ENCODE measurements around the gene MZT2B.
"Not testable (repeated sequence)": the region's sequence is repeated elsewhere in the genome, so short reads cannot be mapped to it uniquely, and the experiment has no call there.

Gene MZT2B, protein sequence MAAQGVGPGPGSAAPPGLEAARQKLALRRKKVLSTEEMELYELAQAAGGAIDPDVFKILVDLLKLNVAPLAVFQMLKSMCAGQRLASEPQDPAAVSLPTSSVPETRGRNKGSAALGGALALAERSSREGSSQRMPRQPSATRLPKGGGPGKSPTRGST
- 45.3 to 65.6 (median 55.9) reads per million in 4 experiments for total RNA-seq

DNA sequence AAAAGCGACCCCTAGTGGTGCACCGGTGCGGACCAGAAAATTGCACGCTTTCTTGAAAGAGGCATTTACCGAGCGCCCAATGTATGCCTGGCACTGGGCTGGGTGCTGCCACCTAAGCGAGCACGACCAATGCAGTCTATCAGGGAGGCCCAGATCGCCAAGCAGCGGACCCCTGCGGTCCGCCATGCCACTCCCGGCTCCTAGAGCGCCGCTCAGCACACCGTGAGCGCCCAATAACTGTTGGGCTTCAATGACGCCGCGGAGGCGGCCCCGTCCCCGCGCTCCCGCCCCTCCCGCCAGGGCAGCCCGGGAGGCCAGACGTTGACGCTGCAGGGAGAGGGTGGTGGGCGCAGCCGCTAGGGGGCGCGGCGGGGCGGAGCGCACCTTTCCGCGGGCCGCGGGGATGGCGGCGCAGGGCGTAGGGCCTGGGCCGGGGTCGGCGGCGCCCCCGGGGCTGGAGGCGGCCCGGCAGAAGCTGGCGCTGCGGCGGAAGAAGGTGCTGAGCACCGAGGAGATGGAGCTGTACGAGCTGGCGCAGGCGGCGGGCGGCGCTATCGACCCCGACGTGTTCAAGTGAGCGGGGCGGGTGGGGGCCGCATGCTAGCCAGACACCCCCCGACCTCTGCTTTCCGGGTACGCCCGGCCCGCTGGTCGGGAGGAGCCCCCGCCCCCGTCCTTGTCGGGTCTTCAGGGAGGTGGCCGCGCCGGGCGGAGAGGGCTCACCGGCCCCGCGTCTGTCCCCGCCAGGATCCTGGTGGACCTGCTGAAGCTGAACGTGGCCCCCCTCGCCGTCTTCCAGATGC lies at the start of gene MZT2B:
Gene MZT2B, plus strand, starts transcription at position 383 of the 803 bp plus-strand sequence. Its CDS starts 21 bp downstream, at position 404.
- DNase-seq, result peak; percentile 76

DNA sequence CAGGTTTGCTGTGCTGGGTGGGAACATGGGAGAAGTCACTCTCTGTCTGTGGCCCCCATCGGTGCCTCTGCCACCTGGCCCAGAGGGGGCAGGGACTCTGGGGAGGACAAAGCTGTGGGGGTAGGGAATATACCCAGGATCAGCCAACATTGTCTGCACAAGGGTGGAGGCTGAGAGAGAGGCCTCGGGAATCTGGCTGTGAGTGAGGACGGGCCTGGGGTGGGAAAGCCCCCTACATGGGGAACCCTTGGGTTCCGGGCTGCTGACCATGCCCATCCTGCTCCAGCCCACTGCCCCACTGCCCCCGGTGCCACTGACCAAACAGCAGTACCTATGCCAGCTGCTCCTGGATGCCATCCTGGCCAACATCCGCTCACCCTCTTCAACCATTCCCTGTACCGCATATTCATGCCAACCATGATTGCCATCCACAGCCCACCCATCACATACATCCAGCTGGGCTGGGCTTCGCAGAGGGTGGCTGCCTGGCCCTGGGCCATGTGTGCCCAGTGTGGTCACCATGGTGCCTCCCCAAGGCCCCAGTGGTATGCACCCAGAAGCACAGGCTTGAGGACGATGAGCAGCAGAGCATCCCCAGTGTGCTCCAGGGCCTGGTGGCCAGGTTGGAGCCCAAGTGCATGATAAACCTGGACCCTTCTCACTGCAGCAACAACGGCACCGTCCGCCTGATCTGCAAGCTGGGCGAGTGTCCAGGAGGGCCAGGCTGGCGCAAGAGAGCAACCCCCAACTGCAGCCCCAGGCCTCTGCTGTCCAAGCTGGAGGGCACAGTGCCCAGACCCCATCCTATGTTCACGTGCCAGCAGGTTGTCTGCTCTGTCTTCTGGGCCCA lies 46.1 kb upstream of the MZT2B start:
- DNase-seq, result no peak

DNA sequence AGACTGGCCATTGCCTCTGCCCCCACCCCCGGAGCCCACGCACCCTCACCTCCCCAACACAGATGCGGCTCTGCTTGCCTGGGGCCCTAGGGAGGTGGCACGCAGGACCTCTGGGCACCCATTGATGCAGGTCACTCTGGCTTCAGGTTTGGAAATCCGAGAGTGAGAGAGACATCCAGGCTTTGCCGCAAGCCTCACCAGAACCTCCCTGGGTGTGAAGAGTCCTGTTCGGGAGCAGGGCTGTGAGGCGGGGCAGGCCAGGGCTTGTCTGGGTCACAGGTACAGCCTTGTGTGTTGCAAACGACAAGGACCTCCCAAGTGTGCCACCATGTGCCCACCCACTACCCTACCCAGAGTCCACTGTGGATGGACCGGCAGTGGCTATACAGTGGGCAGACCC lies 45.5 kb upstream of the MZT2B start:
- DNase-seq, result not testable (repeated sequence)

DNA sequence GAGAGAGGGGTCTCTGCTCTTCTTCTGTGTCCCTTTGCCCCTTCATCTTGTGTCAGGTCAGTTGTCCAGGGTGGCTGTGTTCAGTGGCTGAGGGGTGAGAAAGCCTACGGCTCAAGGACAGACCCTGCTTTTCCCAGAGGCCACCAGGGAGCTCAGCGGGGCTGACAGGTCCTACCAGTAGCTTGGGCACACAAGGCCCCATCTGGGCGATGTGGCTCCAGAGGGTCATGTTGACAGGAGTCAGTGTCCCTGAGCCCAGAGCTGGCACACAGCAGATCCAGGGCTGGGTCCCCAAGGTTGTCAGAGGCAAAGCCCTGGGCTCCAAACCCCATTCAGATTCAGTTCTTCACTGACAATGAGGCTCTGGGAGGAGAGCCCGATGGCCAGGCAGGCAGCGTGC lies 44.9 kb upstream of the MZT2B start:
- DNase-seq, result not testable (repeated sequence)

DNA sequence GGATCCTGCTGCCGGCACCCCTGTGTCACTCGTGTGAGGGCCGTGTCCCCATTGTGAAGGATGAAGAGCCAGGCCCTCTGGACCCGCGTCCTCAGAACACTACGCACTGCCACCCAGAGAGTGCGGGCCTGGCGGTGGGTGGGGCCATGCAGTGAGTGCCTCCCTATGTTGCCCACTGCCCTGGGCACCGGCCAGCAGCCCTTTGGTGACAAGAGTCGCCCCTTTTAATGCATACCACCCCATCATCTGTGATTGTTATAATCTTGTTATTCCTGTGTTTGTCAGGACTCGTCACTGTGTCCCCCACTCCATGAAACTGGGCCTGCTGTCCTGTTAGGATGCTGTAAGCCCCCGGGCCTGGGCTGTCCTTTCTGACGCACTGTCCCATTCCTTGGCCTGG lies 43.7 kb upstream of the MZT2B start:
- DNase-seq, result not testable (repeated sequence)

DNA sequence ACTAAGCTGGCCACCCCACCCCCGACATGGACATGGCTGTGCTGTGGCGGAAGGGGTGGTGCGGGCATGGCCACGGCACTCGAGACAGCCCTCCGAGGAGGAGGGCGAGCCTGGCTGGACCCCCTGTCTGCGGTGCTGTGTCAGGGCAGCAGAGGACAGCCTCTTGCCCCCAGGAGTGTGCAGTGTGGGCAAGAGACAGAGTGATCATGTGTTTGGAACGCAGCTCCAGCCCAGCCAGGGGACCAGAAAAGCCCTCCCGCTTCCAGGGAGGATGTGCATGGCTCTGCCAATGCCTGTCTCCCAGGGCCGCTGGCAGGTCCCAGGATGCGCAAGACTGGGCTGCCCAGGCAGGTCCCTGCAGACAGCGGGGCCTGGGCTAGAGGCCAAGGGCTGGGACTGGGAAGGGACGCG lies 43.2 kb upstream of the MZT2B start:
- DNase-seq, result not testable (repeated sequence)

DNA sequence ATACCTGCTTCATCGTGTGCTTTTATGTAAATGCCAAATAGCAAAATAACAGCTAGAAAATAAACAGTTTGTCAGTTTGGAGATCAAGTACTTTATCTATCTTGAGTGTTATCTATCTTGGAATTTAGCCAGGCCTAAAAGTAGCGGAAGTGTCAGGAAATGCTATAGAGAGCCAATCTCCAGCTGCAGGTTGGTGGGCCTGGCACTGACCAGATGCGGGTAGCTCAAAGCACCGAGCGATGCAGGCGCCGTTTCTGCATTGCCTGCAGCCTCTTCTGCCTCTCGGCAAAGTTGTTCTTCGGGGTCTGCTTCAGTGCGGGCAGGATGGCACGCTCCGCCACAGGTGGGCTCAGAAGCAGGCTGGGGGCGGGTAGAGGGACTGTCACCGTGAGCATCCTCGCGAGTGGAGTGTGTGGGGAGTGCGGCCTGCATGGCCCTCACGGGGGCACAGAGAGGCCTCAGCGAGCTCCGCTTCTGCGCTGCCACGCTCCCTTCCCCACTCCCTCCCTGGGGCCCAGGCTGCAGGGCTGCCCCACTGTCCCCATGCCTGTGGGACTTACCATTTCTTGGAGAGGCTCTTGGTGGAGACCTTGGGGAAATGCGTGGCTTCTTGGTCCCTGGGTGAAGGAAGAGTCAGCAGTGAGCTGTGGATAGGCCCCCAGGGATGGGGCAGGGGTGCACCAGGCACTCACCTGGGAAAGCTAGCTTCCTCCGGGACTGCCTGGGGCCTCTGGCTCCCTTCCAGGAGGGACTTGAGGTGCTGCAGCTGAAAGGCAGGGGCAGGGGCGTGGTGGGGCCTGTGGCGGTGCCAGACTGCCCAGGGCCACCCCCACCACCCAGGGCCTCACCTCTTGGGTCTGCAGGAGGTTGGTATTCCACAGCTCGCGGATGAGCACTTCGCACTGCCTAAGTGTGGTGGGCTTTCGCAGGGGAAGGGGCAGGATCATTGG lies 42.5 kb upstream of the MZT2B start:
- DNase-seq, result not testable (repeated sequence)

DNA sequence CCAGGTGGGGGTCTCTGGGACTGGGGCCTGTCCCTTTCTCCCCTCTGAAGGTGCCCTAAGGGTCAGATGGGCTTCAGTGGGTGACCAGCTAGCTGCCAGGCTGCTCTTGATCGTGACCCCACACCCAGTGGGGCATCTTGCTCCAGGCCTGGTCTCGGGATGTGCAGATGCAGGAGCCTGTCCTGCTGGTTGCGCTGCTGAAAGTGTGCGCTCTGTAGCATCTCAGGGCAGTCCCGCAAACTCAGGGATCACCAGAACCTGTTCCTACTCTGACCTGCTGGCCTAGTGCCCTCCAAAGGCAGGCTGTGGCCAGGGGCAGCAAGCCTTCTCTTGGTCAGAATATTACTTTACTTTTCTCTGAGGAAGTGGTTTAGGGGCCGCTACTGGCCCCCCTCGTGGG lies 41.5 kb upstream of the MZT2B start:
- DNase-seq, result not testable (repeated sequence)

DNA sequence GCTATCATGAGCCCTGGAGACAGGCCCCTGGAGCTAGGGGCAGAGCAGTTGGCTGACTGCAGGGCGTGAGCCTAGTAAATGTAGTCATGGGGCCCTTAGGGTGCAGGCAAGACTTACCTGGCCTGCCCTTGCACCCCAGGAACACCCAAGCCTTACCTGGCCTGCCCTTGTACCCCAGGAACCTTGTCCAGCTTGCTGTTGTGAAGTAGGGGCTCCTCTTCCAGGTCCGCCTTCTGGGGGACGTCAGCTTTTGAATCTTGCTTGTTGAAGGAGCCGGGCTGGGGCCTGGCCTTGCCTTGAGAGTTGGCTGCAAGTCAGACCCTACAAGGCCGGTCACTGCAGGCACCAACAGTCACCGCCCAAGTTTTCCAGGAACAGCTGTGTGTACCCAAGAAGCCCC lies 41.1 kb upstream of the MZT2B start:
- DNase-seq, result not testable (repeated sequence)

DNA sequence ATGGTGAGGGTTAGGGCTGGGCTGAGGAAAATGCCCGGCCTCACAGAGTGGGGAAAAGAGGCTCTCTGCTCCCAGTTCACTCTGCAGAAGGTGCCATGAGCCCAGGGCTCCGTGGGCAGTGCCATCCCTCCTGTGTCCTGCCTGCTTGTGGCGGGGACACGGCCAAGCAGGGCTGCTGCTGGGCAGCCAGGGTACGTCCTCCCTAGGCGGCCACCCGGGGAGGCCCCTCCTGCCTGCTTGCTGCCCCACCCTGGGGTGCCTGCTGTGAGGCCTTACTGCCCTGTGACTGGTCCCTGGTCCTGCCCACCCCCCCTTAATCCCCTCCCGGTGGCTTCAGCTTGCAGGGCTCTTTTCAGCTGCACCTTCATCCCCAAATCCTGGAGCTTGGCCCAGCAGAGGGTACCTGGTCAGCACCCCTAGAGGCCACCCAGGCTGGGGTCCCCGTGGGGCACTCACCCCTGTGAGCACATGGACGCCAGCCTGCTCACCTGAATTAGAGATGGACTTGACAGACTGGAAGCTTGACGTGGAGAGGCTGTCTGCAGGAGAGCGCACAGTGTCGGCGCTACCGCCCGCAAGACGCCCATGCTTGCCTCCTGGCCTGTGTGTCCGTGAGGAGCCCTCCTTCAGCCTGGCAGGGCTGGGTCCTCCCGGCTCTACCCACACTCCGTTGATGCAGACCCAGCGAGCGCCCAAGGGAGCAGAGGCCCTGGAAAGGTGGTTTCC lies 40.3 kb upstream of the MZT2B start:
- not testable (repeated sequence) for DNase-seq

DNA sequence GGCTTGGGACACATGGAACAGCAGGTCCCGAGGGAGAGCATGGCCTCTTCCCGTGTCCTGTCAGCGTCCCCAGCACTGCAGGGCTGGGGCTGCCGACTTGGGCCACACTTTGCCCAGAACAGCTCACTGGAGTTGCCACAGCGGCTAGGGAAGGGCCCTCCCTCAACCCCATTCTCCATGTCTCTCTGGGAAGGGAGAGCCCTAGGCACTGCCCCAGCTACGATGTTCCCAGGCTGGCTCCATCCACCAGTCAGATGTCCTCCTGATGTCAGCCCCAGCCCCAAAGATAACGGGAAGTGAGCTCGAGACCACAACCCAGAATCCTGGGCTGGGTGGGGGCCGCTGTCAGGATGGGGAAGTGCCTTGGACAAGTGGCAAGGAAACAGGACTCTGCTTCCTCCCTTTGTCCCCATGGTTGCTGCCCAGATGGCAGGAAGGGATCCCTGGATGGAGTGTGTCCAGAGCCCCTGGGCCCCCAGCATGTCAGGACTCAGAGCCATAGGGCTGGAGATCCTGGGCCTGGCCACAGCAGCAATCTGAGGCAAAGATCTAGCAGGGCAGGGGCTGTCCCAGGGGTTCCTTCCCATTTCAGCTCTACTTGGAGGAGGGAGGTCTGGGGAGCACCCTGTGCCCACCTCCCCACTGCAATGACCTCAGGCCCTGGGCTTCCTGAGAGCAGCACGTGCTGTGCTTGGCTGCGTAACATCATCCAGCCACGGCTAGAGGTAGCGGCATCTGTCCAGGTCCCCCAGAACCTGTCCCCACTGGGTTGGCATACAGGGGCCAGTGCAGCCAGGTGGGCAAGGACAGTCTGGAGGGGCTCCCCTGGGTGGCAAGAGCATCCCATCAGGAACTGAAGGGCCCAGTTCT lies 39.4 kb upstream of the MZT2B start:
- DNase-seq, result not testable (repeated sequence)

DNA sequence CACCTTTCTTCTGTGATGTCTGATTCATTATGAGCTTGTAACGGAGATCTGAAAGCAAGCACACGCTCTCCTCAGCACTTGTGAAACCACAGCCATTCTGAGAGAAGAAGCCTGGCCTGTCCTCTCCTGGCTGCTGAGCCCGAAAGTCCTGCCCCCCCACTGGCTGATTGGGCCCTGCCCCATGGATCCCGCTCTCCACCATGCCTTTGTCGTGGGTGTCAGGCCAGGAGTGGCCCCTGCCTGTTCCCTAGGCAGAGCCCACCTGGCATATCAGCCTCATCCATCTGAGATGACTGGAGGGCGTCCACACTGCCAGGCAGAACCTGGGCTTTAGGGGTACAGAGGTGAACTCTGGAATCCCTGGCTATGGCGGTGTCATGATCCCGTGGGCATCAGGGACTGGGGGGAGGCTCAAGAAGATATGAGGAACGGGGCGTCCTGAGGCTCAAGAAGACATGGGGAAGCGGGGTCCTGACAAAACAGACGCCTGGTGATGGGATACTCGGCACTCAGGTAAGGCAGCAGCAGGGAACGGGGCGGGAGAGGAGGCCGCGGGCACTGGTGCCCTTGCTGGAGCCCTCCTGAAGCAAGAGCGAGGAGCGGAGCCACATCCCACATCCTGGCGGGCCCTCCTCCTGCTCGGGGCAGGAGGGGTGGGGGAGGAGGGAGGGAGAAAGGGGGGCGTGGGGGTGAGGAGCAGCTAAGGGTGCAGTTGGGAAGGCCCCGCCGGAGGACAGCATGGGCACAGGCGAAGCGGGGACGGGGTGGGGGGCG lies 38.6 kb upstream of the MZT2B start:
- DNase-seq, result not testable (repeated sequence)

DNA sequence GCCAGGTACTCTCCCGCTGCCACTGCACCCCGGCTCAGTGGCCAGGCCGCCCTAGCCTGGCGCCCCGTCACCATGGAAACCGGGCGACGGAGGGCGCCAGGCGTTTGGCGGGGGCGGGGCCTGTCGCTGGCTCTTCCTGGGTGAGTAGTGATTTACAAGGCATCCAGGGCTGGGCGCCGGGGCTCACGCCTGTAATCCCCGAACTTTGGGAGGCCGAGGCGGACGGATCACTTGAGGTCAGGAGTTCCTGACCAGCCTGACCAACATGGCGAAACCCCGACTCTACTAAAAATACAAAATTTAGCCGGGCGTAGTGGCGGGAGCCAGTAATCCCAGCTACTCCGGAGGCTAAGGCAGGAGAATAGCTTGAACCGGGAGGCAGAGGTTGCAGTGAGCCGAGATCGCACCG lies 37.1 kb upstream of the MZT2B start, which contains the start of gene CCDC74B:
Gene CCDC74B, minus strand, starts transcription at position 107 of the 409 bp plus-strand sequence. CDS start 116 bp downstream, outside the sequence.
- peak; percentile 31 for DNase-seq

DNA sequence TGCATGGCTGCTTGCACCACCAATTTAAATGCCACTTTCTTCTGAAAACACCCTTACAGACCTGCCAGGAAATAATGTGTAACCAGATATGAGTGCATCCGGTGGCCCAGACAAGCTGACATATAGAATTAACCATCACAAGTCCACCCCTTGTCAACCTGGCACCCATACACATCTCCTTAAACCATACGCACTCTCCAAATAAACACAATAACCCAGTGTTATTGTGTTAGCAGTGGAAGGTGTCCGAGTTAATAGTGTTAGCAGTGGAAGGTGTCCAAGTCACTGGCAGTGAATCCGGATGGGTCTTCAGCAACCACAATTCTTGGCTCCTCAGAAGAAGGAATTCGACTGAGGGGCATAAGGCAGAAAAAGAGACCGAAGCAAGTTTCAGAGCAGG lies 33.5 kb upstream of the MZT2B start:
- DNase-seq, result not testable (repeated sequence)

DNA sequence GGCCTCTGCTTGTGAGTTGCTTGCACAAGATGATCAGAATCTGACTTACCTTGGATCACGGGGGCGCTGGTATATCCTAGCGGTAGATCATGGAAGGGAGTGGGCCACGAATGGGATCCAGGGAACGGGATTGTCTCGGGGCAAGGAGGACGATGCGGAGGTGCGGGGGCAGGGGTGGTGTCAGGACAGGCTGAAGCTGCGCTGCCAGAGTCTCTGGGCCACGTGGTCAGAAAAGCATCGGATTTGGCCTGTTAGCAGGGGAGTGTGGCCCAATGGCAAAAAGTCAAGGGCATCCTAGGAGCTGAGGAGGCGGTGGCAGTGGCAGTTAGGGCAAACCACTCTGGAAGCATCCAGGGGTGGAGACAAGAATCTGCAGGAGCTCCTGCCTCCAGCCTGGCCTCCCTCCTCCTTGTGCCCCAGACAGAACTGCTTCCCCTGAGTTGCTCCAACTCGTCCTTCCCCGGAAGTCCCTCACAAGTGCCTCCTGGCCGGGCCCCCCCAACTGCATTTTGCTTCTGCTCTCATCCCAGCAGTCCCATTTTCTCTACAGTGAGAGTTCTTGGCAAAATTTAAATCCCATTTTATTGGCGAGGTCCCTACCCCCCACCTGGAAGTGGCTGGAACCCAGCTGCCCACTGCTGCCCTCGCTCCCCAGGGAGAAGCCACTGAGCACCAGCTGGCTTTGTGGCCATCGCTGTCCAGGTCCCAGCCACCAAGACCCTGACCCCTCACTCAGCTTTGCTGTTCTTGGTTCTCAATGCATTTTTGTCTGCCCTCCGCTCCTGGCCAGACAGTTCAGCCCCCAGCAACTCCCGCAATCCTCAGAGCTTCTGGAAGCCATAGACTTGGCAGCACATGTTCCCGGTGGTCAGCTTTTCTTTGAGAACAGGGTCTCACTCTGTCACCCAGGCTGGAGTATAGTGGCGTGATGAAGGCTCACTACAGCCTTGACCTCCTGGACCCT lies 31.6 kb upstream of the MZT2B start:
- DNase-seq, result no peak

DNA sequence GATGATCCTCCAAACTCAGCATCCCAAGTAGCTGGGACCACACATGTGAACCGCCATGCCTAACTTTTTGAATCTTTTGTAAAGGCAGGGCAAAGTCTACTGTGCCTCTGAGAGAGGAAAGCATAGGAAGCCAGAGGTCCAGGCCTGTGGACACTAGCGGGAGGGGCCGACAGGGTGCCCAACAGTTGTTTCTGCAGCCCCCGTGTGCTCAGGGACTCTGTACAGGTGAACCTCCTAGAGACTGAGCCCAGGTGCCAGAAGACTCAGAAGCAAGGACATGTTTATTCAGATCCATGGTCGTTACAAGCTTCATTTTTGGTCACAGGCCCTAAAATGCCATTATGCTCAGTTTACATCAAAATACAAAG lies 30.9 kb upstream of the MZT2B start:
- DNase-seq, result not testable (repeated sequence)

DNA sequence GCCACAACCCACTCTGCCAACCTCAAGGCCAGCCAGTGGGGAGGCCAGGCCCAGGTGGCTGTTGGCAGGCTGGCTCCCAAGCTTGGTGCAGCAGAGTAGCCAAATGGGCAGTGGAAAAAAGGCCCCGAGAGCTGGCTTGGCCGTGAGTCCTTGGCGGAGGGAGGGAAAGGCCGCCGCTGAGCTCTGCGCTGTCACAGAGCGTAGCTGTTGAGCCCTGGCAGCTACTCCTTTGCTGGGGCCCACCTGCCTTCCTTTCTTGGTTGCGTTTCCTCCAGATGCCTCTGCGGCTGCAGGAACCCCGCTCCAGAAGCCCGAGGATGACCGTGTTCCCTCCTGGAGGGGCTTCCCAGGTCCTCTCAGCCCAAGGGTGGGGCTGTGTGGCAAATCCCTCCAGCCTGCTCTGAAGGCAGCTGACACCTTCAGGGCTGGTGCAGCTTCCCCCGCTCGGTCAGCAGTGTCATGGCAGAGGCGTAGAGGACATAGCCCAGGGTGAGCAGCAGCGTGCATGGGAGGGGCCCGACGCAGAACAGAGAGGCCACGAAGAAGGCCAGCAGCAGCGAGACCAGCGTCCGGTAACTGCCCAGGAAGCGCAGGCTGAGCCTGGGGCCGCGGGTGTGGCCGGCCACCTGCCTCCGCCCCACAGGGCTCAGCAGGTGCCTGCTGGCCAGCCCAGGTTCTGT lies 29.8 kb upstream of the MZT2B start:
- DNase-seq, result not testable (repeated sequence)

Measured in effector CD8-positive, alpha-beta T cell (primary cell).